SK-N-SH (cell line): Measurements from ENCODE around the gene SLC25A29.

Experiments
- CHD2 ChIP-seq: fragments of 150-350 bp; IDR thresholded peaks from 2 replicates; pipeline ENCODE4 v1.6.1; 2018; ENCODE audit warnings: low read length; ENCODE audit not compliant: partially characterized antibody
- CTCF ChIP-seq: fragments of 200-600 bp; sonication (generic); IDR thresholded peaks from 2 replicates; pipeline ENCODE4 v1.6.1; 2017; ENCODE audit warnings: antibody characterized with exemption, mild to moderate bottlenecking, moderate library complexity
- GATA2 ChIP-seq: sonication (generic); formaldehyde crosslinking; IDR thresholded peaks from 2 replicates; pipeline ENCODE4 v1.5.0; 2020; ENCODE audit warnings: mild to moderate bottlenecking, missing genetic modification reagents
- MEF2A ChIP-seq: IDR thresholded peaks from 2 replicates; pipeline ENCODE4 v1.4.0; 2012; ENCODE audit warnings: low read depth, borderline replicate concordance
- MXI1 ChIP-seq: IDR thresholded peaks from 2 replicates; pipeline ENCODE4 v1.6.1; 2012; ENCODE audit warnings: mild to moderate bottlenecking, low read depth, low read length, improper control_type of control experiment
- NFIC ChIP-seq: IDR thresholded peaks from 2 replicates; pipeline ENCODE4 v1.4.0; 2012; ENCODE audit warnings: borderline replicate concordance
- POLR2AphosphoS5 ChIP-seq: IDR thresholded peaks from 2 replicates; pipeline ENCODE4 v1.6.1; 2012; ENCODE audit warnings: low read depth, low read length
- RAD21 ChIP-seq: IDR thresholded peaks from 2 replicates; pipeline ENCODE4 v1.6.1; 2012; ENCODE audit warnings: mild to moderate bottlenecking, low read length
- SIN3A ChIP-seq: IDR thresholded peaks from 2 replicates; pipeline ENCODE4 v1.6.1; 2012; ENCODE audit warnings: low read depth, mild to moderate bottlenecking, low read length, moderate library complexity, borderline replicate concordance
- TAF1 ChIP-seq: IDR thresholded peaks from 2 replicates; pipeline ENCODE4 v1.6.1; 2012; ENCODE audit warnings: low read depth, mild to moderate bottlenecking, low read length, moderate library complexity, borderline replicate concordance
- TCF12 ChIP-seq: IDR thresholded peaks from 2 replicates; pipeline ENCODE4 v1.4.0; 2012
- USF2 ChIP-seq: fragments of 150-350 bp; IDR thresholded peaks from 2 replicates; pipeline ENCODE4 v1.6.1; 2017; ENCODE audit warnings: antibody characterized with exemption, low read length, low read depth, borderline replicate concordance
- TF ChIP-seq, protein P1 (sequence below): IDR thresholded peaks from 2 replicates; pipeline ENCODE4; 2012

DNA sequence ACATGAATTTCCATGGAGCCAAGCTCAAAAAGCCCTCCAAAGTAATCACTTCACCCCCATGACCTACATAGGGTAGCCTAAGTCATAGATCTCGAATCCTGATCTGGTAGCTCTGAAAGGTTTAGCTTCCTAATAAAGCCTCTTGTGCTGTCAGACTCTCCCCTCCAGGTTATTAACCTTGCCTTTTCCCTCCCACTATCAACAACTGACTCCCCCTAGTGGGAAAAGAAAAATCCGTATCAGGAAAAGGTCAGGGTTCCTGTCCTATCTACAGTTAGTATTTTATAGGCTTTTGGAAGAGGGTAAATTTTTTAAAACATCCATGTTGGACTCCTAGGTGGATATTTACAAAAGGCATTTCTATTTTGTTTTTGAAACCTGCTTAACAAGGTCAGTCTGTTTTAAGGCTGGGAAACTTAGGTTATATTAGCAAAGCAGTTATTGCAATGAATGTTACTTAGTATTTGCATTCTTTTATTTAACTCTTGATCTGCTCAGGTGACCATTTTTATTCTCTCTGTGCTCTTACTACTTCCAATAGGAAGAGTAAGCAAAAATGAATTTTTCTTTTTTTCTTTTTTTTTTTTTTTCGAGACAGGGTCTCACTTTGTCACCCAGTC lies 59.3 kb downstream of the SLC25A29 start:
- TF ChIP-seq CTCF (peak; percentile 75), CHD2 (no peak), GATA2 (CRISPR knock-in tag) (no peak), MXI1 (peak; percentile 59; the same call in 1 of the 2 replicates), TCF12 (no peak), POLR2AphosphoS5 (no peak), TAF1 (no peak), USF2 (no peak), MEF2A (no peak), NFIC (no peak), SIN3A (no peak), RAD21 (peak; percentile 52)
- TF ChIP-seq, protein P1, sequence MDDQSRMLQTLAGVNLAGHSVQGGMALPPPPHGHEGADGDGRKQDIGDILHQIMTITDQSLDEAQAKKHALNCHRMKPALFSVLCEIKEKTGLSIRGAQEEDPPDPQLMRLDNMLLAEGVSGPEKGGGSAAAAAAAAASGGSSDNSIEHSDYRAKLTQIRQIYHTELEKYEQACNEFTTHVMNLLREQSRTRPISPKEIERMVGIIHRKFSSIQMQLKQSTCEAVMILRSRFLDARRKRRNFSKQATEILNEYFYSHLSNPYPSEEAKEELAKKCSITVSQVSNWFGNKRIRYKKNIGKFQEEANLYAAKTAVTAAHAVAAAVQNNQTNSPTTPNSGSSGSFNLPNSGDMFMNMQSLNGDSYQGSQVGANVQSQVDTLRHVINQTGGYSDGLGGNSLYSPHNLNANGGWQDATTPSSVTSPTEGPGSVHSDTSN = no peak
